Measurements from ENCODE around the gene LCE1D.

GRCh38 chr1:152827173-152827572, 30.7 kb downstream of the LCE1D start, which contains the start of gene LCE1A:
- TF ChIP-seq EZH2 (IDR thresholded peaks at IDR 0.05; ENCODE audit: insufficient read depth, poor library complexity, severe bottlenecking), result no peak
- no peak for TF ChIP-seq EZH2phosphoT487 (IDR thresholded peaks at IDR 0.05; ENCODE audit: insufficient read depth, low read depth)

Data from GM23248 (cell line).